ENCODE results near the gene GHRL. TPM values are rescaled to one million over a fixed set of nuclear protein-coding genes. Genes with fewer than 3 reads are reported as not detected.

GHRL gene
- total RNA-seq, 2 experiments from 2014 or later, result 1.1 to 3.2 TPM

DNA sequence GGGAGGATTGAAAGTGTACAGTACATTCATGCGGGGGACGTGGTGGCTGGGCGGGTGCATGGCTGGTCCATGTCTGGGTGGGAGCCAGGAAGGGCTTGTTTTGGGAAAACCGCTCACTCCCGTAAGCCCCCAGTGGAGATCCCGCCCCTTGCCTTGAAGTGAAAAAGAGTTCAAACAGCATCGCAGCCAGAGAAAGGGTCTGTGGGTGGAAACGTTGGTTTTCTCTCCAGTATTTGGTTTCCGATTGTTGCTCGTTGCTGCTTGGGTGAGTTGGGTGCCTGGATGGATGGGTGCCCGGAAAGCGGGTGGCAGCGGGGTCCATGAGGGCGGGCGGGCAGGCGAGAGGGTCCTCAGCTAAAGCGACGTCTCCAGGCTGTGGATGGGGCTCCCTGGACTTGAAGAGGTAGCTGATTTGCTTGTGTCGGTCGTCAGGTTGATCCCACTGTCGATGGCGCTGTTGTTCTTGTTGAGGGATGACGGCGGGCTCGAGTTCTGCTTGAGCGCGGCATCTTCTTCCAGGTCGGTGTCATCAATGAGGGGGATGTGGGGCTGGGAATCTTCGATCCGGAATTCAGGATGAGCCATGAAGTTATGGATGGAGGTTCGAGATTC, 35.8 kb upstream of the GHRL start:
- Mint-ChIP-seq H3K36me3 (ENCODE audit: low read depth) (no peaks in the 10 kb centered on the region), H3K27me3 (peaks cover 23% of the 10 kb centered on the region), H3K4me3 (no peak overlapping the region), H3K9me3 (no peaks in the 10 kb centered on the region), H3K4me1 (ENCODE audit: low read depth) (no peaks in the 10 kb centered on the region), H3K27ac (no peak overlapping the region)
- no peak overlapping the region for H3K4me3 ChIP-seq (ENCODE audit: low read length)
- no peak for TF ChIP-seq CTCF (IDR thresholded peaks at IDR 0.05)
- ATAC-seq (ENCODE audit: poor library complexity) (no peak), DNase-seq (no peak)
- intact Hi-C loops (cut with DNase I, micrococcal nuclease), result no loop called here
- ChIA-PET POLR2A (no interaction called here), CTCF (no interaction called here)
- H3K36me3 ChIP-seq (ENCODE audit: insufficient read depth, low read length), result no peaks in the 10 kb centered on the region
- no peak overlapping the region for H3K27ac ChIP-seq (ENCODE audit: low read depth in 1 of 2, low read length in 2 of 2)
- H3K4me1 ChIP-seq (ENCODE audit: insufficient read depth, low read length), result no peaks in the 10 kb centered on the region
- H3K27me3 ChIP-seq (ENCODE audit: control insufficient read depth in 1 of 2, insufficient read depth in 2 of 2, low read length in 2 of 2), result peaks cover 5 to 11% of the 10 kb centered on the region in 2 experiments
- H3K9me3 ChIP-seq (ENCODE audit: control insufficient read depth in 1 of 2, insufficient read depth in 1 of 2, low read length in 2 of 2), result no peaks in the 10 kb centered on the region

DNA sequence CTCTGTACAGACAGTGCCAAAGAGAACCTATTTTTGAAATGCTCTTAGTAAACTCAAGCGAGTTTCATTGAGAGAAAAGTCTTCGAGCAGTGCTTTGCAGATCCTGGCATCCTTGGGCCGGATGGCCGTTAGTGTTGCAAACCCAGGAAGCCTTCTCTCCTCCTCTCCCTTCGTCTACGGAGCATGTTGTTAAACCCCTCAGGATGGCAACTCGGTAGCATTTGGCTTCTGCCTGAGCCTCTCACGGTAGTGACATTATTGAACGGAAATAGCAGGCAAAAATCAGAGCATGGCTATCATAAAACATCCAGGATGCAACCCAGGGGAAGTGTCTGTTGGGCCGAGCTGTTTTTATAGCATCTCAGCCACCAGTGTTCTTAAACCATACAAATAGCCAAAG, 34.8 kb upstream of the GHRL start:
- Mint-ChIP-seq H3K27me3 (peaks cover 23% of the 10 kb centered on the region), H3K36me3 (ENCODE audit: low read depth) (no peaks in the 10 kb centered on the region), H3K9me3 (no peaks in the 10 kb centered on the region), H3K27ac (no peak overlapping the region), H3K4me3 (no peak overlapping the region), H3K4me1 (ENCODE audit: low read depth) (no peaks in the 10 kb centered on the region)
- ChIA-PET POLR2A (no interaction called here), CTCF (no interaction called here)
- Histone ChIP-seq H3K9me3 (ENCODE audit: control insufficient read depth in 1 of 2, insufficient read depth in 1 of 2, low read length in 2 of 2) (no peaks in the 10 kb centered on the region), H3K27me3 (ENCODE audit: control insufficient read depth in 1 of 2, insufficient read depth in 2 of 2, low read length in 2 of 2) (peaks cover 5 to 11% of the 10 kb centered on the region in 2 experiments), H3K4me3 (ENCODE audit: low read length) (no peak overlapping the region), H3K4me1 (ENCODE audit: insufficient read depth, low read length) (no peaks in the 10 kb centered on the region), H3K27ac (ENCODE audit: low read depth in 1 of 2, low read length in 2 of 2) (no peak overlapping the region), H3K36me3 (ENCODE audit: insufficient read depth, low read length) (no peaks in the 10 kb centered on the region)
- no peak for DNase-seq
- intact Hi-C loops (cut with DNase I, micrococcal nuclease), result no loop called here
- ATAC-seq (ENCODE audit: poor library complexity), result no peak
- no peak for TF ChIP-seq CTCF (IDR thresholded peaks at IDR 0.05)

GRCh38 chr3:10322352-10322710, 29.6 kb upstream of the GHRL start:
- Mint-ChIP-seq H3K4me3 (peak overlapping the region; percentile 87), H3K4me1 (ENCODE audit: low read depth) (peaks cover 32% of the 10 kb centered on the region), H3K27me3 (peaks cover 6% of the 10 kb centered on the region), H3K36me3 (ENCODE audit: low read depth) (peaks cover 11% of the 10 kb centered on the region), H3K9me3 (no peaks in the 10 kb centered on the region), H3K27ac (peak overlapping the region; percentile 91)
- peaks cover 18% of the 10 kb centered on the region for H3K36me3 ChIP-seq (ENCODE audit: insufficient read depth, low read length)
- H3K27me3 ChIP-seq (ENCODE audit: control insufficient read depth in 1 of 2, insufficient read depth in 2 of 2, low read length in 2 of 2), result peaks cover 0 to 3% of the 10 kb centered on the region in 2 experiments
- H3K4me1 ChIP-seq (ENCODE audit: insufficient read depth, low read length), result peaks cover 32% of the 10 kb centered on the region
- ATAC-seq (ENCODE audit: poor library complexity) (no peak), DNase-seq (peak in 3 of 14 experiments; percentile 32 to 53 (median 47))
- H3K4me3 ChIP-seq (ENCODE audit: low read length), result no peak overlapping the region
- intact Hi-C loops (cut with DNase I, micrococcal nuclease), result loop anchor here (5.0 kb wide), 6 partner anchors 390 to 1355 kb away; partner anchors contain the start of genes ARPC4 (in 1 of the 2), ATG7 (in 1 of the 2), CRELD1 (in 1 of the 2) and TADA3 (in 1 of the 2)
- H3K27ac ChIP-seq (ENCODE audit: low read depth in 1 of 2, low read length in 2 of 2), result no peak overlapping the region
- ChIA-PET CTCF (interaction anchor here (0.7 kb wide), 4 partner anchors 48 to 514 kb away, joined by 3 to 4 read pairs (median 3); no protein-coding TSS in a partner anchor), POLR2A (interaction anchor here (3.2 kb wide), 1 partner anchor 390 kb away, joined by 23 read pairs; the partner anchor contains the start of gene CRELD1)
- TF ChIP-seq CTCF (IDR thresholded peaks at IDR 0.05), result peak; percentile 34
- H3K9me3 ChIP-seq (ENCODE audit: control insufficient read depth in 1 of 2, insufficient read depth in 1 of 2, low read length in 2 of 2), result no peaks in the 10 kb centered on the region
